ENCODE measurements around the gene IQCK. TPM values are rescaled to one million over a fixed set of nuclear protein-coding genes. Genes with fewer than 3 reads are reported as not detected.

Gene IQCK
- total RNA-seq, 1 donor from 2014 or later = 7.6 TPM

DNA sequence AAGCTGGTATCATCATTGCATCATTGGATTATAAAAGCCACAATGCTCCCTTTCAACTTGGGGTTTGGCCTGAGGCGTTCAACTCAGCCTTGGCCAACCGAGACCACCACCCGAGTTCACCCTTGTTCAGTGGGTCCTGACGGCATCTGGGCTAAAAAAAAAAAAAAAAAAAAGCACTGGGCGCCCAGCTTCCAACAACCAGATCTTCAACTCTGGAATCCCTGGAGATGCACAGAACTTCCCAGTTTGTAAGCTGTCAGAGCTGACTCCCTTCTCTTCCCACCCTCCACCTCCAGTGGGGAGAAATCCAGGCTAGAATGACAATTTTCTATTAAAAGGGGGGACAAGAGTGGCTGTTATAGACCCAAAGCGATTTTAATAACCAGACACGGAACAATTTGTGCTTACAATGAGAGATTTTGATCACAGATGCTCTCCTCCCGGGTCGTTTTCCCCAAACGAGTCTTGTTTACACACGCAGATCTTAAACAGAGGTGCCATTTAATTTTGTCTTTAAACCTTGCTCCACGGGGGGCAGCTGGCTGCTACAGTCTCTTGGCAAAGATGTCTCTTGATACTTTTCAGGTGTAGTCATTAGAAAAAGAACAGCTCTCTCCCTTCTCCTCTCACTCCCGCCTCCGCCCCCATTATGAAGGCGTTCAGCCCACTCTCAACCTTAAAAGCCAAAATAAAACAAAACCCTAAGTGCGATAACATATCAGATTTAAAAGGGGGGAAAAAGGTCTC is 139.7 kb downstream of the IQCK start:
- H3K36me3 ChIP-seq = no peaks in the 10 kb centered on the region
- H3K9me3 ChIP-seq = no peaks in the 10 kb centered on the region
- H3K27ac ChIP-seq = no peak overlapping the region
- no peaks in the 10 kb centered on the region for H3K4me1 ChIP-seq
- no peak overlapping the region for H3K4me3 ChIP-seq
- TF ChIP-seq, protein P1, sequence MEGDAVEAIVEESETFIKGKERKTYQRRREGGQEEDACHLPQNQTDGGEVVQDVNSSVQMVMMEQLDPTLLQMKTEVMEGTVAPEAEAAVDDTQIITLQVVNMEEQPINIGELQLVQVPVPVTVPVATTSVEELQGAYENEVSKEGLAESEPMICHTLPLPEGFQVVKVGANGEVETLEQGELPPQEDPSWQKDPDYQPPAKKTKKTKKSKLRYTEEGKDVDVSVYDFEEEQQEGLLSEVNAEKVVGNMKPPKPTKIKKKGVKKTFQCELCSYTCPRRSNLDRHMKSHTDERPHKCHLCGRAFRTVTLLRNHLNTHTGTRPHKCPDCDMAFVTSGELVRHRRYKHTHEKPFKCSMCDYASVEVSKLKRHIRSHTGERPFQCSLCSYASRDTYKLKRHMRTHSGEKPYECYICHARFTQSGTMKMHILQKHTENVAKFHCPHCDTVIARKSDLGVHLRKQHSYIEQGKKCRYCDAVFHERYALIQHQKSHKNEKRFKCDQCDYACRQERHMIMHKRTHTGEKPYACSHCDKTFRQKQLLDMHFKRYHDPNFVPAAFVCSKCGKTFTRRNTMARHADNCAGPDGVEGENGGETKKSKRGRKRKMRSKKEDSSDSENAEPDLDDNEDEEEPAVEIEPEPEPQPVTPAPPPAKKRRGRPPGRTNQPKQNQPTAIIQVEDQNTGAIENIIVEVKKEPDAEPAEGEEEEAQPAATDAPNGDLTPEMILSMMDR (IDR thresholded peaks at IDR 0.05) = no peak
- no peak for DNase-seq
- no peak for ATAC-seq
- intact Hi-C loops (cut with DNase I) = no loop called here
- no peaks in the 10 kb centered on the region for H3K27me3 ChIP-seq

DNA sequence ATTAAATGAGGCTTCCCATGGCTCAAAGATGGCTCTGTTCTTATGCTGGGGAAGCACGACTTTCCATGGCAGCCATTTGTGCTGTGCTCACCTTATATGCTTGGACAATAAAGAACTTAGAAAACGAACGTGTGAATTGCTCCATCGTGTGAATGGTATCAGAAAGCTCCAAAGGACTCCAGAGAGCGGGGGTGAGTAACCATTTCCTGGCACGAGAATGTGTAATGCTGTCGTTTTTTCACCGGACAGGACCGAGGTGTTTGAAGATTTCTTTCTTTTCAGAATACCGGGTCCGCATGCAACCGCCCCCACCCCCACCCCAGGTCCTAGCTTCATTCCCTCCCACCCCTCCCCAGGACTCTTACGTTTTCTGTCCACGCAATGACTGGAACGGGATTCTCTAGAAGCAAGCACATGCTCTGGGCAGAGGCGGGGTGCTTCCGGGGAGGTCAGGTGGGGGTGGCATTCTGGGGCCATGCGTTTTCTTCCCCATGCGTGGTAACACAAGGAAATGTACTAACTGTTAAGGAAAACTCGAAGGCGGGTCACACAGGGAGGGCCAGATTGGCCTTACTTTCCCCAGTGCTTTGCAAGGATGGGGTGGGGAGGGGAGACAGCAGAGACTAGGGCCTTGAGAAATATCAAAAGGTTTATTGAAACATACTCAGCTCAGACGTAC is 140.4 kb downstream of the IQCK start:
- Histone ChIP-seq H3K4me3 (no peak overlapping the region), H3K27ac (no peak overlapping the region), H3K4me1 (no peaks in the 10 kb centered on the region), H3K9me3 (no peaks in the 10 kb centered on the region), H3K27me3 (no peaks in the 10 kb centered on the region), H3K36me3 (no peaks in the 10 kb centered on the region)
- DNase-seq = no peak
- intact Hi-C loops (cut with DNase I) = no loop called here
- TF ChIP-seq, protein P1 (IDR thresholded peaks at IDR 0.05) = no peak
- ATAC-seq = no peak

DNA sequence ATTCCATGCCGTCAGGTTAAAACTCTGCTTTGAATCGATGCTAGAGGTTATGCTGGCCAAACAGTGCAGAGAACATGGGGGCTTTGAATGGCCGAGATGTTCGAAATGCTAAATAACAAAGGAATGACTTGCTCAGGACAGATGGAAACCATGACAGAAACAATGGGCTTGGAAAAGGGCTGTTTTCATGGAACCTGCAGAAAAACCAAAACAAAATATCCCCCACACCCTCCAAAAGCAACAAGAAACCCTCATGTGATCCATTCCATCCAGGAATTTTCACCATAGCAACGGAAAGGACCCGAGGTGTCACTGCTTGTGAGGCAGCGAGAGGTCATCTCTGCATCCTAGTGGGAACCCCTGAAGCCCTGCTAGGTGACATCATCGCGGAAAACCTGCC is 141.1 kb downstream of the IQCK start:
- TF ChIP-seq, protein P1 (IDR thresholded peaks at IDR 0.05) = no peak
- Histone ChIP-seq H3K27ac (no peak overlapping the region), H3K4me3 (no peak overlapping the region), H3K4me1 (no peaks in the 10 kb centered on the region), H3K27me3 (no peaks in the 10 kb centered on the region), H3K9me3 (no peaks in the 10 kb centered on the region), H3K36me3 (no peaks in the 10 kb centered on the region)
- intact Hi-C loops (cut with DNase I) = no loop called here
- ATAC-seq = no peak
- no peak for DNase-seq

DNA sequence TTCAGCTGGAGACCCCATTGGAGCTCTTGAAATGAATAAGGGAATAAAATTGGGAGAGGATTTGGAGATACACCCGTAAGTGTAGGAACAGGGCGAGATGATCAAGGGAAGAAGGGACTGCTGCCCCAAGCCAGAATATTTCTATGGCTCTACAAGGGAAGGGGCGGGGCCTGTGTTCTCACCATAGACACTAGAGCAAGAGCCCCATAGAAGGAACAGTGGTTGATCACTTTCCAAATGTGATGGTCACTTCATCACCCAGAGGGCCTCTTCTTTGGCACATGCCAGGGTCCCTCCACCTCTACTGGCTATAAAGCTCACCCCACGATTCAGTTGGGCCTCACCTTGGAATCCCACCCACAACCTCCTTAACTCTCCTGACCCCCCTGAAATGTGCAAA is 141.5 kb downstream of the IQCK start:
- TF ChIP-seq, protein P1 (IDR thresholded peaks at IDR 0.05) = no peak
- Histone ChIP-seq H3K4me1 (no peaks in the 10 kb centered on the region), H3K27me3 (no peaks in the 10 kb centered on the region), H3K27ac (no peak overlapping the region), H3K4me3 (no peak overlapping the region), H3K9me3 (no peaks in the 10 kb centered on the region), H3K36me3 (no peaks in the 10 kb centered on the region)
- DNase-seq = no peak
- intact Hi-C loops (cut with DNase I) = no loop called here
- ATAC-seq = no peak

DNA sequence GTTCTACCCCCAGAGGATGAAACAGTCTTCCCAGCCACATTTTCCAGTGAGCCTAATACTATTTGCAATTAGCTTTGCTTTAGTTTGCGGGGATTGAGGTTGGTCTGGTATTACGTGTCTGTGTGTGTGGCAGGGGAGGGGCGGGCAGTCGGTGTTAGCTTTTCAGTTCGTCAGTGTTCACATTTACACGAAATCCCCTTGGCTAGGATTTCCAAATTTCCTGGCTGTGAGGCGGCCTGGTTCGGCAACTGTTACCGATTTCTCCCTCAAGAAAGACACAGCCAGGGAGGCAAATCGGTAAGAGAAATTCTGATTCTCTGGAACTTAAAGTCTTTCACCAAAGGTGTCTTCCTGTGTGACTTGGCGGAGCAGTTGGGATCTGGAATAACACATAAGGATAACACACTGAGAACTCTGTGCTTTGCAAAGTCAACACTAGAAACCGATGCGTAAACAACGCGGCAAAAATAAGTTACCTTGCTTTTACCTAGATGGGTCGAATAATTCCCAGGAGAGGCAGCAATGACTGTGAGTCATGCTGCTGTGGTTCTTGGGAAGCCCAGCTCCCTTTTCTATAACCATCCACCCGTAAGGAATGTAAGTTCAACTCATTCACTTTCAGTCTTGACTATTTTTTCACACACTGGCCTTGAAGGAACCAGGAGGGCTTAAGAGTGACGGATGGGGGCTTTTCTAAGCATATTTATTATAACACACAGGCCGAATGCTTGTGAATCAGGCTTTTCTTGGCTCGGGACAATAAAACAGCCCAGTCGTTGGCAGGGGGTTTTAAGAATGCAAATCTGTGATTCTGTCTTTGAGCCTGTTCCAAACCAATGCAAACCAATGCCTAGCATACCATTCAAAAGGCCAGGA is 142.3 kb downstream of the IQCK start:
- intact Hi-C loops (cut with DNase I) = no loop called here
- H3K36me3 ChIP-seq = no peaks in the 10 kb centered on the region

More for the DNA sequence above, 142.3 kb downstream of the IQCK start:
- TF ChIP-seq, protein P1 (IDR thresholded peaks at IDR 0.05) = no peak
- no peak for ATAC-seq
- Histone ChIP-seq H3K27ac (no peak overlapping the region), H3K4me1 (no peaks in the 10 kb centered on the region), H3K9me3 (no peaks in the 10 kb centered on the region), H3K27me3 (no peaks in the 10 kb centered on the region), H3K4me3 (no peak overlapping the region)
- DNase-seq = no peak
